ENCODE measurements around the gene LIME1. TPM values are rescaled to one million over a fixed set of nuclear protein-coding genes. Genes with fewer than 3 reads are reported as not detected.

The LIME1 gene
- total and polyA plus RNA-seq, 2 of the 4 experiments (the other 2 are of a cell fraction): 0.36 to 7.8 TPM

GRCh38 chr20:63690898-63691710, 45.4 kb upstream of the LIME1 start:
- Histone ChIP-seq H2BK120ac (ENCODE audit: low read depth, low read length) (no peak overlapping the region), H3K4ac (ENCODE audit: low read depth, low read length) (no peak overlapping the region), H3K4me3 (ENCODE audit: insufficient read depth, low read depth, low read length) (no peak overlapping the region), H4K8ac (ENCODE audit: low read depth in 2 of 2, low read length in 2 of 2) (no peak overlapping the region), H3K23ac (ENCODE audit: low read depth, low read length) (no peak overlapping the region), H3K27me3 (ENCODE audit: control insufficient read depth, insufficient read depth, low read length) (no peaks in the 10 kb centered on the region), H2AFZ (replicated peaks; ENCODE audit: low read length, poor library complexity) (peak overlapping the region; percentile 32), H4K91ac (ENCODE audit: insufficient read depth, low read depth, low read length) (no peak overlapping the region), H3K79me1 (ENCODE audit: low read depth in 1 of 2, low read length in 2 of 2) (peaks cover 0 to 15% of the 10 kb centered on the region in 2 experiments; a peak in 2 of 4 replicates), H3K27ac (ENCODE audit: insufficient read depth, low read length) (no peak overlapping the region), H2AK9ac (replicated peaks; ENCODE audit: low read depth, low read length, poor library complexity) (peak overlapping the region; percentile 76), H3K9ac (ENCODE audit: low read depth, low read length) (no peak overlapping the region), H3K56ac (ENCODE audit: extremely low read depth, insufficient read depth, low read length) (no peak overlapping the region), H3K4me2 (ENCODE audit: low read depth, low read length) (no peak overlapping the region), H4K5ac (ENCODE audit: low read depth, low read length) (no peak overlapping the region), H2BK5ac (ENCODE audit: low read depth, low read length, poor library complexity, severe bottlenecking) (no peak overlapping the region), H2AK5ac (ENCODE audit: low read depth, low read length) (no peak overlapping the region; the same call in 1 of the 2 replicates), H4K20me1 (ENCODE audit: insufficient read depth, low read length) (no peaks in the 10 kb centered on the region), H3K9me1 (ENCODE audit: insufficient read depth, low read length) (peaks cover 9% of the 10 kb centered on the region), H3K9me3 (ENCODE audit: control insufficient read depth, insufficient read depth, low read length) (no peaks in the 10 kb centered on the region), H3K36me3 (ENCODE audit: control insufficient read depth, insufficient read depth, low read length) (peaks cover 9% of the 10 kb centered on the region; the same call in 1 of the 2 replicates), H2BK20ac (ENCODE audit: low read depth, low read length) (no peak overlapping the region), H3K18ac (ENCODE audit: low read depth, low read length) (no peak overlapping the region), H3K4me1 (ENCODE audit: control insufficient read depth, insufficient read depth, low read length) (peaks cover 14% of the 10 kb centered on the region), H3K14ac (replicated peaks; ENCODE audit: low read depth, low read length) (no peak overlapping the region), H2BK15ac (ENCODE audit: low read depth, low read length) (no peak overlapping the region)
- DNase-seq: no peak
- 91% methylated on average over 16 of the region's 24 CpGs; no CpG with 5 or more reads in 1 of the 2 experiments for WGBS, 2 experiments (ENCODE audit: extremely low coverage in 2 of 2, insufficient read length in 1 of 2)
- ATAC-seq (ENCODE audit: low read depth): no peak
- in situ Hi-C loops (cut with MboI; ENCODE audit: low sequenced_read_pairs): no loop called here
- POLR2A ChIA-PET (ENCODE audit: unreplicated experiment): no interaction called here
- dilution Hi-C loops (cut with HindIII; ENCODE audit: low sequenced_read_pairs, unreplicated experiment): no loop called here
- CTCF ChIA-PET: interaction anchor here (0.6 kb wide), 1 partner anchor 136 kb away, joined by 7 read pairs; no protein-coding TSS in a partner anchor
- intact Hi-C loops (cut with micrococcal nuclease): no loop called here
- no TSS peak for BruUV-seq (replicated peaks)
- no peak for TF ChIP-seq RCOR1 (IDR thresholded peaks at IDR 0.05; ENCODE audit: insufficient replicate concordance, low read length)
- no peak for TF ChIP-seq USF2 (IDR thresholded peaks at IDR 0.05; ENCODE audit: low read depth, low read length)
- no peak for TF ChIP-seq MAZ (IDR thresholded peaks at IDR 0.05; ENCODE audit: borderline replicate concordance, low read depth, low read length)
- TF ChIP-seq MAFK (IDR thresholded peaks at IDR 0.05; ENCODE audit: low read depth, low read length): no peak
- TF ChIP-seq CTCF (conservative IDR thresholded peaks at IDR 0.05; ENCODE audit: low read depth, low read length): no peak
- no peak for TF ChIP-seq RFX5 (IDR thresholded peaks at IDR 0.05; ENCODE audit: low read depth, low read length)
- no peak for TF ChIP-seq CEBPB (IDR thresholded peaks at IDR 0.05; ENCODE audit: low read depth, low read length)
- no peak for TF ChIP-seq FOS (IDR thresholded peaks at IDR 0.05; ENCODE audit: low read depth, low read length)
- no peak for TF ChIP-seq POLR2A (IDR thresholded peaks at IDR 0.05; ENCODE audit: low read depth, low read length)
- no peak for TF ChIP-seq ELK1 (IDR thresholded peaks at IDR 0.05; ENCODE audit: borderline replicate concordance, low read depth, low read length)
- no peak for TF ChIP-seq BHLHE40 (IDR thresholded peaks at IDR 0.05; ENCODE audit: low read depth, low read length)
- TF ChIP-seq MXI1 (IDR thresholded peaks at IDR 0.05; ENCODE audit: borderline replicate concordance, low read depth, low read length): no peak
- TF ChIP-seq NFE2L2 (IDR thresholded peaks at IDR 0.05; ENCODE audit: low read depth, low read length): no peak
- no peak for TF ChIP-seq RAD21 (IDR thresholded peaks at IDR 0.05; ENCODE audit: low read length)
- no peak for TF ChIP-seq SMC3 (IDR thresholded peaks at IDR 0.05; ENCODE audit: low read depth, low read length)

Measured in IMR-90 (cell line).